ENCODE measurements around the gene KIRREL2.
"Not testable (repeated sequence)": the region's sequence is repeated elsewhere in the genome, so short reads cannot be mapped to it uniquely, and the experiment has no call there.

Gene KIRREL2
- total RNA-seq = 0.07 to 0.31 reads per million in 2 donors

- DNase-seq = peak in 1 of 5 experiments; percentile 16
Observed at GRCh38 chr19:35856546-35857149, at the start of gene KIRREL2. TSS of gene KIRREL2 (plus strand) at chr19:35856911. CDS start at chr19:35857120, 209 bp downstream.

GRCh38 chr19:35807633-35808032 lies 49.1 kb upstream of the KIRREL2 start:
- no peak for DNase-seq

GRCh38 chr19:35811317-35812219 lies 45.1 kb upstream of the KIRREL2 start:
- no peak for DNase-seq

- no peak for DNase-seq
Observed at GRCh38 chr19:35812220-35813042, 44.3 kb upstream of the KIRREL2 start, which contains the start of gene PRODH2. TSS of gene PRODH2 (minus strand) at chr19:35812845. CDS start at chr19:35812805, 40 bp downstream.

- no peak for DNase-seq
Observed at GRCh38 chr19:35813043-35813890, 43.4 kb upstream of the KIRREL2 start.

- no peak for DNase-seq
Observed at GRCh38 chr19:35816262-35816661, 40.4 kb upstream of the KIRREL2 start.

- no peak for DNase-seq
Observed at GRCh38 chr19:35816846-35817245, 39.9 kb upstream of the KIRREL2 start.

- DNase-seq = no peak
Observed at GRCh38 chr19:35818445-35818844, 38.3 kb upstream of the KIRREL2 start.

GRCh38 chr19:35822579-35822978 lies 34.1 kb upstream of the KIRREL2 start:
- no peak for DNase-seq

- no peak for DNase-seq
Observed at GRCh38 chr19:35824150-35824549, 32.6 kb upstream of the KIRREL2 start.

GRCh38 chr19:35828692-35829301 lies 27.9 kb upstream of the KIRREL2 start:
- DNase-seq = peak in 3 of 5 experiments; percentile 19 to 55 (median 31)

GRCh38 chr19:35830986-35831385 lies 25.7 kb upstream of the KIRREL2 start:
- no peak for DNase-seq

- no peak for DNase-seq
Observed at GRCh38 chr19:35832054-35832453, 24.7 kb upstream of the KIRREL2 start.

- DNase-seq = no peak
Observed at GRCh38 chr19:35833972-35834371, 22.7 kb upstream of the KIRREL2 start.

GRCh38 chr19:35836096-35836495 lies 20.6 kb upstream of the KIRREL2 start:
- not testable (repeated sequence) for DNase-seq

GRCh38 chr19:35841961-35842595 lies 14.6 kb upstream of the KIRREL2 start:
- no peak for DNase-seq

GRCh38 chr19:35842666-35843272 lies 13.9 kb upstream of the KIRREL2 start:
- no peak for DNase-seq

GRCh38 chr19:35843676-35844481 lies 12.8 kb upstream of the KIRREL2 start:
- DNase-seq = no peak

GRCh38 chr19:35844482-35845214 lies 12.1 kb upstream of the KIRREL2 start:
- no peak for DNase-seq
